Fibroblast of lung (primary cell): Measurements from ENCODE around the gene ZBTB43. TPM values are rescaled to one million over a fixed set of nuclear protein-coding genes. Genes with fewer than 3 reads are reported as not detected.

ENCODE experiments used
- DNase-seq, 2 donors: peaks; one replicate each; pipeline versions ENCODE4 v3.0.0 to v3.0.0-alpha.2; 2010; ENCODE audit warnings: low read depth in 2 of 2
- H2AFZ ChIP-seq: 2 replicates; pipeline ENCODE4 v1.5.1; 2012; ENCODE audit warnings: low read length, control low read depth, inconsistent platforms
- H3K27ac ChIP-seq: 2 replicates; pipeline ENCODE4 v1.5.1; 2011; ENCODE audit warnings: low read length, control low read depth; ENCODE audit not compliant: insufficient read depth
- H3K27me3 ChIP-seq: 2 replicates; pipeline ENCODE4 v1.5.1; 2011; ENCODE audit warnings: mild to moderate bottlenecking, low read length; ENCODE audit not compliant: control insufficient read depth, insufficient read depth
- H3K36me3 ChIP-seq: 2 replicates; pipeline ENCODE4 v1.5.1; 2011; ENCODE audit warnings: low read length; ENCODE audit not compliant: control insufficient read depth, insufficient read depth
- H3K4me1 ChIP-seq: 2 replicates; pipeline ENCODE4 v1.5.1; 2011; ENCODE audit warnings: low read length; ENCODE audit not compliant: control insufficient read depth, insufficient read depth; ENCODE audit errors: extremely low read depth
- H3K4me2 ChIP-seq: 2 replicates; pipeline ENCODE4 v1.5.1; 2011; ENCODE audit warnings: low read length, control low read depth; ENCODE audit not compliant: insufficient read depth; ENCODE audit errors: extremely low read depth
- H3K4me3 ChIP-seq, 4 experiments: fragments of 200-600 bp in 1 of 4; sonication (generic) in 1 of 4; replicated peaks in 1 of 4; 2 replicates each; pipeline ENCODE4 v1.5.1; 2011 to 2016; ENCODE audit warnings: low read length in 4 of 4, low read depth in 3 of 4, mild to moderate bottlenecking in 3 of 4, control low read depth in 2 of 4, inconsistent platforms in 1 of 4, mixed read lengths in 1 of 4; ENCODE audit not compliant: insufficient read depth in 1 of 4; ENCODE audit errors: control extremely low read depth in 1 of 4
- H3K79me2 ChIP-seq: 2 replicates; pipeline ENCODE4 v1.5.1; 2012; ENCODE audit warnings: mild to moderate bottlenecking, low read length, inconsistent platforms; ENCODE audit not compliant: control insufficient read depth, insufficient read depth
- H3K9ac ChIP-seq: 2 replicates; pipeline ENCODE4 v1.5.1; 2011; ENCODE audit warnings: mild to moderate bottlenecking, low read length, control low read depth; ENCODE audit not compliant: insufficient read depth
- H3K9me3 ChIP-seq: 2 replicates; pipeline ENCODE4 v1.5.1; 2012; ENCODE audit warnings: low read depth, low read length; ENCODE audit not compliant: control insufficient read depth, insufficient read depth
- H4K20me1 ChIP-seq: 2 replicates; pipeline ENCODE4 v1.5.1; 2011; ENCODE audit warnings: low read length; ENCODE audit not compliant: control insufficient read depth, insufficient read depth; ENCODE audit errors: extremely low read depth
- EZH2 ChIP-seq: IDR thresholded peaks from 2 replicates; pipeline ENCODE4 v1.5.1; 2012; ENCODE audit warnings: low read length, control low read depth, mild to moderate bottlenecking; ENCODE audit errors: missing control alignments
- polyA plus RNA-seq, 2 donors: library from polyadenylated mRNA; depleted of rRNA in 1 of 2; stranded (reverse) in 1 of 2; unstranded in 1 of 2; fragments of >200 nt; gene quantifications; 2 replicates each; pipeline ENCODE4 v1.2.1, GENCODE V29; 2011 to 2012; ENCODE audit warnings: missing spikeins in 1 of 2
- total RNA-seq: library from RNA; depleted of rRNA; stranded (reverse); fragments of >200 nt; gene quantifications from 2 replicates; pipeline ENCODE4 v1.2.1, GENCODE V29; 2014
- TF ChIP-seq, protein P1 (sequence below), 2 donors: IDR thresholded peaks in 1 of 2; conservative IDR thresholded peaks in 1 of 2; 1 replicate in 1 of 2; 2 replicates in 1 of 2; pipeline ENCODE4 v1.5.1; 2011 to 2012; ENCODE audit warnings: low read length in 2 of 2, control low read depth in 1 of 2, inconsistent platforms in 1 of 2, low read depth in 1 of 2, mild to moderate bottlenecking in 1 of 2

Gene ZBTB43
- total and polyA plus RNA-seq, 2 donors (not counting 1 experiment from before 2014, with no cell fraction given), result 6.8 to 12.6 TPM

DNA sequence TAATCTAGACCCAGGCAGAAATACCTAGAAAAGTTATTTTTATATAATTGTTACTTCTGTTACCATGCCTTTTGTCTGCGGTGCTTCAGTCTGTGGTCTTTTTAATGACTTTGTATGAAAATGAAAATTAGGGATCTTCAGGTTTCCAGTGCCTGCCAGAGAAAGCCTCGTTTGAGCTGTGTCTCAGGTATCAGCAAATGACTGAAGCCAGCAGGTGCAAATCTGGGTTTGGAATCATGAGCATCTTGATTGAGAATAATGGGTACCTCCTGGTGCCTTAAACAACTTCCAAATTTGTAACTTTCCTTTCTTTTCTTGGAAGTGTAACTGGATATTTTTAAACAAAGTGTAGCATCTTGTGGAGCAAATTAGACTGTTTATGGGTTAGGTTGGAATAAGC is 59.9 kb downstream of the ZBTB43 start:
- H3K4me1 ChIP-seq, result peaks cover 2% of the 10 kb centered on the region
- no peak for TF ChIP-seq EZH2
- TF ChIP-seq, protein P1, sequence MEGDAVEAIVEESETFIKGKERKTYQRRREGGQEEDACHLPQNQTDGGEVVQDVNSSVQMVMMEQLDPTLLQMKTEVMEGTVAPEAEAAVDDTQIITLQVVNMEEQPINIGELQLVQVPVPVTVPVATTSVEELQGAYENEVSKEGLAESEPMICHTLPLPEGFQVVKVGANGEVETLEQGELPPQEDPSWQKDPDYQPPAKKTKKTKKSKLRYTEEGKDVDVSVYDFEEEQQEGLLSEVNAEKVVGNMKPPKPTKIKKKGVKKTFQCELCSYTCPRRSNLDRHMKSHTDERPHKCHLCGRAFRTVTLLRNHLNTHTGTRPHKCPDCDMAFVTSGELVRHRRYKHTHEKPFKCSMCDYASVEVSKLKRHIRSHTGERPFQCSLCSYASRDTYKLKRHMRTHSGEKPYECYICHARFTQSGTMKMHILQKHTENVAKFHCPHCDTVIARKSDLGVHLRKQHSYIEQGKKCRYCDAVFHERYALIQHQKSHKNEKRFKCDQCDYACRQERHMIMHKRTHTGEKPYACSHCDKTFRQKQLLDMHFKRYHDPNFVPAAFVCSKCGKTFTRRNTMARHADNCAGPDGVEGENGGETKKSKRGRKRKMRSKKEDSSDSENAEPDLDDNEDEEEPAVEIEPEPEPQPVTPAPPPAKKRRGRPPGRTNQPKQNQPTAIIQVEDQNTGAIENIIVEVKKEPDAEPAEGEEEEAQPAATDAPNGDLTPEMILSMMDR (conservative IDR thresholded peaks at IDR 0.05 in 1 of 2, IDR thresholded peaks at IDR 0.05 in 1 of 2; ENCODE audit: low read depth in 1 of 2, low read length in 2 of 2), result no peak
- H3K36me3 ChIP-seq, result peaks cover 4% of the 10 kb centered on the region
- H3K4me3 ChIP-seq, result no peak overlapping the region
- no peak overlapping the region for H3K9ac ChIP-seq
- no peak overlapping the region for H2AFZ ChIP-seq
- H3K4me2 ChIP-seq, result no peak overlapping the region
- H3K27me3 ChIP-seq, result no peaks in the 10 kb centered on the region
- no peaks in the 10 kb centered on the region for H3K9me3 ChIP-seq
- H4K20me1 ChIP-seq, result no peaks in the 10 kb centered on the region
- DNase-seq, result no peak
- H3K27ac ChIP-seq, result no peak overlapping the region
- peaks cover 59% of the 10 kb centered on the region for H3K79me2 ChIP-seq

DNA sequence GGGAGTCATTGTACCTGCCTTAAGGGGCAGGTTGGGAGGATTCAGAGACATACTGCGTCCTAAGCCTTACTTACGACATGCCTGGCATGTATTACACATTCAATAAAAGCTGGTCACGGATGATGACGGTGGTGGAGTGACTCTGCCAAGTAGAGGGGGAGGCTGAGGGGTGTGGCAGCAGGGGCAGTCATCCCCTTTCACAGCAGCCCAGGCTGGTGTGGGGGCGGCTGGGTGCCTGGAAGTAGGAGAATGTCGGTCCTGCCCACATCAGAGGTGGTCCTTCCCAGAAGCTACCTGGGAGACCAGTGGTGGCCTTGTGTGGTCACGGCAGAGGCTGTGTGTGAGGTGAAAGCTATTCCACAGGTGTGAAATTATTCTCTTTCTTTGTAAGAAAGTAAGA is 64.5 kb downstream of the ZBTB43 start:
- H4K20me1 ChIP-seq, result no peaks in the 10 kb centered on the region
- no peak overlapping the region for H3K27ac ChIP-seq
- no peak overlapping the region for H3K9ac ChIP-seq
- no peak overlapping the region for H3K4me3 ChIP-seq
- H3K4me1 ChIP-seq, result no peaks in the 10 kb centered on the region
- DNase-seq, result peak in 1 of 2 donors; percentile 52
- no peaks in the 10 kb centered on the region for H3K27me3 ChIP-seq
- peaks cover 4% of the 10 kb centered on the region for H3K36me3 ChIP-seq
- TF ChIP-seq, protein P1 (conservative IDR thresholded peaks at IDR 0.05 in 1 of 2, IDR thresholded peaks at IDR 0.05 in 1 of 2; ENCODE audit: low read depth in 1 of 2, low read length in 2 of 2), result no peak
- TF ChIP-seq EZH2, result no peak
- no peak overlapping the region for H3K4me2 ChIP-seq
- H2AFZ ChIP-seq, result no peak overlapping the region
- H3K79me2 ChIP-seq, result peaks cover 30% of the 10 kb centered on the region
- no peaks in the 10 kb centered on the region for H3K9me3 ChIP-seq

GRCh38 chr9:126872516-126872915 is 67.7 kb downstream of the ZBTB43 start:
- DNase-seq, result no peak
- peaks cover 2% of the 10 kb centered on the region for H3K36me3 ChIP-seq
- H3K79me2 ChIP-seq, result peaks cover 21% of the 10 kb centered on the region
- H3K9ac ChIP-seq, result no peak overlapping the region
- H3K27me3 ChIP-seq, result no peaks in the 10 kb centered on the region
- no peaks in the 10 kb centered on the region for H3K4me1 ChIP-seq
- H3K4me2 ChIP-seq, result no peak overlapping the region
- no peak overlapping the region for H3K27ac ChIP-seq
- no peak overlapping the region for H3K4me3 ChIP-seq
- no peaks in the 10 kb centered on the region for H3K9me3 ChIP-seq
- H2AFZ ChIP-seq, result no peak overlapping the region
- TF ChIP-seq, protein P1 (conservative IDR thresholded peaks at IDR 0.05 in 1 of 2, IDR thresholded peaks at IDR 0.05 in 1 of 2; ENCODE audit: low read depth in 1 of 2, low read length in 2 of 2), result no peak
- TF ChIP-seq EZH2, result no peak
- no peaks in the 10 kb centered on the region for H4K20me1 ChIP-seq
